Pons (tissue), 1 donor: ENCODE measurements around the gene STAM2.

ENCODE experiments used
- DNase-seq: peaks from one replicate; pipeline ENCODE4 v3.0.0-alpha.2; 2016; ENCODE audit warnings: low spot score

Gene STAM2

GRCh38 chr2:152071092-152071491 is 104.5 kb downstream of the STAM2 start:
- no peak for DNase-seq

GRCh38 chr2:152068226-152068625 is 107.3 kb downstream of the STAM2 start:
- DNase-seq: no peak

- DNase-seq: no peak
Measured at GRCh38 chr2:152067823-152068222, 107.7 kb downstream of the STAM2 start.
